ENCODE measurements around the gene ARHGAP12. TPM values are rescaled to one million over a fixed set of nuclear protein-coding genes. Genes with fewer than 3 reads are reported as not detected.

The ARHGAP12 gene
- total RNA-seq, 2 experiments from 2014 or later = 11.8 to 14.5 TPM

DNA sequence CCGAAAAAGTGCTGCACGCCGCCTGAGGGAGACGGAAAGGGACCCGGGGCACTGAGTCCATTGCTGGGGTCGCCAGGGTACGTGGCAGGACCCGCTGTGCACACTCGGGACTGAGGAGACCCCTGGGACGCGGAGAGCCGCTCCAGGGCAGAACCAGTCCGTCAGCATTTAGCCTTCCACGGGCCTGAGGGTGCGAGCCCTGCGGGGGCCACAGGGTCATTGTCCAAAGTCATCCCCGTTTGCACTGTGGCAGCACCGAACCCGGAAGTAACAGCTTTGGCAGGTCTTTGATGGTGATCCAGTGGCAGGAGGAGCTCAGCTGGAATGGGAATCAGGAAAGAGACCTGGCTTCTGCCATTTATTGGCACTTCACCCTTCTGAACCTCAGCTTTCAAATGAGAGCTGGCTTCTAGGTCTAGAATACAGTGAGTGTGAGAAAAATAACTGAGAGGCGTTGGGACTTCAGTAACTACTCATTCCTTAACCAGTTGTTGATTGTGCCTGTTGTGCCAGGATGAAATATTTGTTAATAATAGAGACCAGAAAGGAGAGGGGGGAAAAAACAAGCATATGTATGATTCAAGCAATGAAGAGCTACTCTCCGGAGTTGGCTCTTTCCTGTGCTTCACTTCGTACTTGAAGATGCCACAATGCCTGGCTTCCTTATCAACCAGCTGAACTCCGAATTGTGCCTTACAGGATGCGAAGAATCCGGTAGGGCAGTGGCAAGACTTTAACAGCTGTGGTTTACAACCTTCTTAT, 811 bp upstream of the ARHGAP12 start:
- peak overlapping the region; percentile 61 for H3K27ac ChIP-seq (ENCODE audit: low read depth, low read length, poor library complexity, severe bottlenecking)
- peak overlapping the region; percentile 83 for H2AFZ ChIP-seq (ENCODE audit: low read length)
- H3K4me3 ChIP-seq (ENCODE audit: low read depth, low read length, poor library complexity, severe bottlenecking) = peak overlapping the region; percentile 84
- H3K9me3 ChIP-seq (ENCODE audit: low read length) = no peaks in the 10 kb centered on the region
- peak overlapping the region; percentile 87 for H3K4me2 ChIP-seq (ENCODE audit: low read length)
- peaks cover 40% of the 10 kb centered on the region for H3K4me1 ChIP-seq (ENCODE audit: insufficient read depth, low read length, poor library complexity, severe bottlenecking)
- TF ChIP-seq, protein P1, sequence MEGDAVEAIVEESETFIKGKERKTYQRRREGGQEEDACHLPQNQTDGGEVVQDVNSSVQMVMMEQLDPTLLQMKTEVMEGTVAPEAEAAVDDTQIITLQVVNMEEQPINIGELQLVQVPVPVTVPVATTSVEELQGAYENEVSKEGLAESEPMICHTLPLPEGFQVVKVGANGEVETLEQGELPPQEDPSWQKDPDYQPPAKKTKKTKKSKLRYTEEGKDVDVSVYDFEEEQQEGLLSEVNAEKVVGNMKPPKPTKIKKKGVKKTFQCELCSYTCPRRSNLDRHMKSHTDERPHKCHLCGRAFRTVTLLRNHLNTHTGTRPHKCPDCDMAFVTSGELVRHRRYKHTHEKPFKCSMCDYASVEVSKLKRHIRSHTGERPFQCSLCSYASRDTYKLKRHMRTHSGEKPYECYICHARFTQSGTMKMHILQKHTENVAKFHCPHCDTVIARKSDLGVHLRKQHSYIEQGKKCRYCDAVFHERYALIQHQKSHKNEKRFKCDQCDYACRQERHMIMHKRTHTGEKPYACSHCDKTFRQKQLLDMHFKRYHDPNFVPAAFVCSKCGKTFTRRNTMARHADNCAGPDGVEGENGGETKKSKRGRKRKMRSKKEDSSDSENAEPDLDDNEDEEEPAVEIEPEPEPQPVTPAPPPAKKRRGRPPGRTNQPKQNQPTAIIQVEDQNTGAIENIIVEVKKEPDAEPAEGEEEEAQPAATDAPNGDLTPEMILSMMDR (conservative IDR thresholded peaks at IDR 0.05; ENCODE audit: low read length) = no peak
- TF ChIP-seq EZH2phosphoT487 (IDR thresholded peaks at IDR 0.05; ENCODE audit: borderline replicate concordance, low read depth, low read length) = no peak
- intact Hi-C loops (cut with micrococcal nuclease; ENCODE audit: unreplicated experiment) = loop anchor here (5.0 to 10.0 kb wide), 5 partner anchors 128 to 1222 kb away; partner anchors contain the start of genes CCDC7, EPC1 and KIF5B
- POLR2A ChIA-PET = interaction anchor here (0.8 to 2.5 kb wide), 9 partner anchors 11 to 374 kb away, joined by 3 to 12 read pairs (median 5); partner anchors contain the start of gene KIF5B
- peaks cover 4% of the 10 kb centered on the region; the same call in 1 of the 2 replicates for H4K20me1 ChIP-seq (ENCODE audit: insufficient read depth, low read length)
- CTCF ChIA-PET (ENCODE audit: unreplicated experiment) = interaction anchor here (0.6 to 0.8 kb wide), 2 partner anchors 23 to 114 kb away, joined by 3 read pairs; no protein-coding TSS in a partner anchor
- BruUV-seq (replicated peaks) = no TSS peak
- peaks cover 35% of the 10 kb centered on the region; the same call in 1 of the 2 replicates for H3K79me2 ChIP-seq (ENCODE audit: insufficient read depth, low read depth, low read length)
- H3K9me2 ChIP-seq (ENCODE audit: insufficient read depth, low read length) = no peaks in the 10 kb centered on the region
- no peaks in the 10 kb centered on the region for H3K36me3 ChIP-seq (ENCODE audit: insufficient read depth, low read length)
- DNase-seq (ENCODE audit: low spot score) = peak; percentile 33

DNA sequence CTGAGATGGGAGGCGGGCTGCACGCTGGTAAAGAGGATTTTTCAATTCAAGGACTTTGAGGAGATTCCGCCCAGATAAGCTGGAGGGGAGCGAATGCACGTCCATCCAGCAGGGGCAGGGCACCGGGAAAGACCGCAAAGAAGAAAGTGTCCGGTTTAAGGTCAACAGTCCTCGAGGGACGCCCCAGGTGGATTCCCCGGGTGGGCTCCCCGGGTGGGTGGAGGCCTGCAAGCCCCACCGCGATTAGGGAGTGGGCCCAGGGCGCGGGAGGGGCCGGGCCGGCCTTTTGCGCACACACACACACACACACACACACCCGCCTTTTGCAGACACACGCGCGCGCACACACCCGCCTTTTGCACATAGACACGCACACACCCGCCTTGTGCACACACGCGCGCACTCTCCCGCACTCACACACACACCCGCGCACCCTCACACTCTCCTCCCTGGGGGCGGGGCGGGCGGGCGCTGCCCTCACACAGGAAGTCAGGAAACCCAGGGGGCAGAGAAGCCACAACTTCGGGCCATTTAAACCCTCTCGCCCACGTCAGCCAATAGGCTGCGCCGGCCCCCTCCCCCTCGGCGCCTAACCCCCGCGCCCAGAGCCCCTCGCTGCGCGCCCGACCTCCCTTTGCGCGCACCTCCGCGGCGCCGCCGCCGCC, 615 bp downstream of the ARHGAP12 start:
- peaks cover 9% of the 10 kb centered on the region; the same call in 1 of the 2 replicates for H3K9me3 ChIP-seq (ENCODE audit: low read length)
- H3K4me2 ChIP-seq (ENCODE audit: low read length) = peak overlapping the region; percentile 87
- ChIA-PET POLR2A (interaction anchor here (0.6 to 0.8 kb wide), 2 partner anchors 22 to 126 kb away, joined by 4 to 5 read pairs; no protein-coding TSS in a partner anchor), CTCF (ENCODE audit: unreplicated experiment) (no interaction called here)
- peak overlapping the region; percentile 84 for H3K4me3 ChIP-seq (ENCODE audit: low read depth, low read length, poor library complexity, severe bottlenecking)
- H3K9me2 ChIP-seq (ENCODE audit: insufficient read depth, low read length) = no peaks in the 10 kb centered on the region
- TF ChIP-seq, protein P1 (conservative IDR thresholded peaks at IDR 0.05; ENCODE audit: low read length) = peak; percentile 42; the same call in 1 of the 2 replicates
- TF ChIP-seq EZH2phosphoT487 (IDR thresholded peaks at IDR 0.05; ENCODE audit: borderline replicate concordance, low read depth, low read length) = no peak
- H3K4me1 ChIP-seq (ENCODE audit: insufficient read depth, low read length, poor library complexity, severe bottlenecking) = peaks cover 44% of the 10 kb centered on the region
- peaks cover 6% of the 10 kb centered on the region; the same call in 1 of the 2 replicates for H3K36me3 ChIP-seq (ENCODE audit: insufficient read depth, low read length)
- BruUV-seq (replicated peaks) = no TSS peak
- H2AFZ ChIP-seq (ENCODE audit: low read length) = peak overlapping the region; percentile 83; the same call in 1 of the 2 replicates
- H3K27ac ChIP-seq (ENCODE audit: low read depth, low read length, poor library complexity, severe bottlenecking) = peak overlapping the region; percentile 61
- peaks cover 4% of the 10 kb centered on the region; the same call in 1 of the 2 replicates for H4K20me1 ChIP-seq (ENCODE audit: insufficient read depth, low read length)
- intact Hi-C loops (cut with micrococcal nuclease; ENCODE audit: unreplicated experiment) = loop anchor here (5.0 to 10.0 kb wide), 5 partner anchors 129 to 1221 kb away; partner anchors contain the start of genes CCDC7, EPC1 and KIF5B
- peaks cover 49% of the 10 kb centered on the region; the same call in 1 of the 2 replicates for H3K79me2 ChIP-seq (ENCODE audit: insufficient read depth, low read depth, low read length)
- peak; percentile 73 for DNase-seq (ENCODE audit: low spot score)

Data from OCI-LY7 (cell line).